Liver (tissue), 9 donors: ENCODE results near the gene IL36B. TPM values are rescaled to one million over a fixed set of nuclear protein-coding genes. Genes with fewer than 3 reads are reported as not detected.

Source experiments
- DNase-seq: peaks from one replicate; pipeline ENCODE4 v3.0.0-alpha.2; 2017; ENCODE audit warnings: low spot score
- H3K27ac ChIP-seq, 2 donors: one replicate each; pipeline ENCODE4 v1.7.0; 2013; ENCODE audit warnings: inconsistent platforms in 2 of 2, low read length in 2 of 2, control low read depth in 1 of 2, low read depth in 1 of 2, mild to moderate bottlenecking in 1 of 2
- H3K27me3 ChIP-seq, 4 donors: one replicate each; pipeline versions ENCODE4 v1.6.1 to v1.7.0; 2013; ENCODE audit warnings: low read length in 3 of 4, inconsistent platforms in 1 of 4, mild to moderate bottlenecking in 1 of 4, moderate library complexity in 1 of 4; ENCODE audit not compliant: control insufficient read depth in 4 of 4, insufficient read depth in 4 of 4
- H3K36me3 ChIP-seq, 4 donors: one replicate each; pipeline versions ENCODE4 v1.6.1 to v1.7.0; 2013; ENCODE audit warnings: low read length in 3 of 4, mild to moderate bottlenecking in 3 of 4, low read depth in 1 of 4, moderate library complexity in 1 of 4; ENCODE audit not compliant: control insufficient read depth in 4 of 4, insufficient read depth in 3 of 4
- H3K4me1 ChIP-seq, 4 donors: one replicate each; pipeline versions ENCODE4 v1.6.1 to v1.7.0; 2013; ENCODE audit warnings: low read length in 3 of 4, mild to moderate bottlenecking in 3 of 4, moderate library complexity in 1 of 4; ENCODE audit not compliant: control insufficient read depth in 4 of 4, insufficient read depth in 4 of 4
- H3K4me3 ChIP-seq, 3 donors: one replicate each; pipeline versions ENCODE4 v1.6.1 to v1.7.0; 2013; ENCODE audit warnings: low read length in 3 of 3, control low read depth in 1 of 3, low read depth in 1 of 3, mild to moderate bottlenecking in 1 of 3
- H3K9ac ChIP-seq, 2 donors: one replicate each; pipeline ENCODE4 v1.7.0; 2013; ENCODE audit warnings: low read length in 2 of 2, mild to moderate bottlenecking in 2 of 2, moderate library complexity in 2 of 2, control low read depth in 1 of 2, low read depth in 1 of 2
- H3K9me3 ChIP-seq, 4 donors: one replicate each; pipeline versions ENCODE4 v1.6.1 to v1.7.0; 2013; ENCODE audit warnings: low read length in 3 of 4; ENCODE audit not compliant: control insufficient read depth in 4 of 4
- EGR1 ChIP-seq, 2 donors: IDR thresholded peaks; 2 replicates each; pipeline ENCODE4 v1.6.1; 2016 to 2018; ENCODE audit warnings: antibody characterized with exemption in 2 of 2, low read depth in 2 of 2
- FOXA1 ChIP-seq: IDR thresholded peaks from 2 replicates; pipeline ENCODE4 v1.6.1; 2016; ENCODE audit warnings: antibody characterized with exemption
- FOXA2 ChIP-seq: IDR thresholded peaks from 2 replicates; pipeline ENCODE4 v1.6.1; 2016; ENCODE audit warnings: antibody characterized with exemption
- GABPA ChIP-seq, 2 donors: IDR thresholded peaks in 1 of 2; conservative IDR thresholded peaks in 1 of 2; 2 replicates each; pipeline ENCODE4 v1.6.1; 2016; ENCODE audit warnings: antibody characterized with exemption in 2 of 2, mild to moderate bottlenecking in 1 of 2, moderate library complexity in 1 of 2
- HNF4A ChIP-seq, 2 donors: conservative IDR thresholded peaks; 2 replicates each; pipeline ENCODE4 v1.6.1; 2016; ENCODE audit warnings: antibody characterized with exemption in 2 of 2, mild to moderate bottlenecking in 2 of 2
- HNF4G ChIP-seq: IDR thresholded peaks from 2 replicates; pipeline ENCODE4 v1.6.1; 2016; ENCODE audit warnings: antibody characterized with exemption
- JUND ChIP-seq, 2 donors: IDR thresholded peaks; 2 replicates each; pipeline ENCODE4 v1.6.1; 2016; ENCODE audit warnings: antibody characterized with exemption in 2 of 2
- NR2F2 ChIP-seq: IDR thresholded peaks from 2 replicates; pipeline ENCODE4 v1.6.1; 2016; ENCODE audit warnings: antibody characterized with exemption
- RAD21 ChIP-seq, 2 donors: IDR thresholded peaks; 2 replicates each; pipeline ENCODE4 v1.6.1; 2016; ENCODE audit warnings: antibody characterized with exemption in 2 of 2, mild to moderate bottlenecking in 2 of 2
- RXRA ChIP-seq, 2 donors: IDR thresholded peaks; 2 replicates each; pipeline ENCODE4 v1.6.1; 2017 to 2018; ENCODE audit warnings: antibody characterized with exemption in 2 of 2, mild to moderate bottlenecking in 1 of 2
- SP1 ChIP-seq: IDR thresholded peaks from 2 replicates; pipeline ENCODE4 v1.6.1; 2018; ENCODE audit warnings: antibody characterized with exemption, mild to moderate bottlenecking
- YY1 ChIP-seq: IDR thresholded peaks from 2 replicates; pipeline ENCODE4 v1.6.1; 2016; ENCODE audit warnings: antibody characterized with exemption, mild to moderate bottlenecking
- WGBS: extraction: QIAGEN DNeasy Blood & Tissue Kit; methylation state at CpG from one replicate; pipeline ENCODE4 v1.1.7; 2013; 5-methylcytosine and 5-hydroxymethylcytosine counted together
- polyA plus RNA-seq, 2 donors: library from polyadenylated mRNA; stranded (reverse) in 1 of 2; unstranded in 1 of 2; fragments of 200-250 nt in 1 of 2; fragments of >200 nt in 1 of 2; fragmentation: Nextera tagmentation in 1 of 2; extraction: Ambion mirVana in 1 of 2; gene quantifications; one replicate each; pipeline versions ENCODE4 v1.2.1 to v1.2.3, GENCODE V29; 2013 to 2015
- total RNA-seq, 2 donors: library from RNA; depleted of rRNA; stranded (reverse); fragments of >200 nt; gene quantifications; one replicate each; pipeline ENCODE4 v1.2.3, GENCODE V29; 2014
- TF ChIP-seq, protein P1 (sequence below): IDR thresholded peaks from 2 replicates; pipeline ENCODE4 v1.6.1; 2016; ENCODE audit warnings: antibody characterized with exemption
- TF ChIP-seq, protein P2 (sequence below): IDR thresholded peaks from 2 replicates; pipeline ENCODE4 v1.6.1; 2016; ENCODE audit warnings: antibody characterized with exemption
- TF ChIP-seq, protein P3 (sequence below): IDR thresholded peaks from 2 replicates; pipeline ENCODE4 v1.6.1; 2016; ENCODE audit warnings: antibody characterized with exemption
- TF ChIP-seq, protein P4 (sequence below): IDR thresholded peaks from 2 replicates; pipeline ENCODE4 v1.6.1; 2016; ENCODE audit warnings: antibody characterized with exemption, mild to moderate bottlenecking
- donor health status: healthy.
- donor health status: healthy.
- donor health status: healthy.
- donor health status: healthy.
- donor health status: healthy.

Gene IL36B
- total and polyA plus RNA-seq, 4 donors: not detected

DNA sequence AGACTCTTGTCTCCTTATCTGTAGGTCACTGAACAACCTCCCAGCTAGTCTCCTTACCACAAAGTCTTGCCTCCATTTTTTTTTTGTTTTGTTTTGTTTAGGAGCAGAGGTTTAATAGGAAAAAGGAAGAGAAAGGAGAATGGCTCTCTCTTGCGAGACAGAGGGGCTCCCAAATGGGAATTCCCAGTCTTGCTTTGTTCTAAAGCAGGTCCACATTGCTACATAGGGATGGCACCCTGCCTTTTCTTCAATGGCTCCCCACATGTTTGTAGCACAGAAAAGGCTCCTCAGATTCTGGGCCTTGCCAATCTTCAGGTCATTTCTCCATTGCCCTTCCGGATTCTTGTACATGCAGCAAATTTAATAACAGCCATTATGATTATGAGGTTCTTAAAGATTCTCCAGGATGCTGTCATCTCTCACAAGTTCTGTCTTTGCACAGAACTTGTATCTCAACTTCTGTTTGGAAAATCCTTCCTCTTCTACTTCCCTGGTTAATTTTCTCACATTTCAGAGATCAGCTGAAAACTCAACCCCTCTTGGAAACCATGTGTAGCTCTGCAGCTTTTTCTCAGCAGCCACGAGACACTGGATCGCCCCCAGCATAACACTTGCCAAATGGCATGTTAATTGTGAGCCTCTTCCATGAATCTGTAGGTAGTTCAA, 38.7 kb upstream of the IL36B start:
- Histone ChIP-seq H3K27me3 (no peaks in the 10 kb centered on the region), H3K9me3 (peaks cover 0 to 4% (median 0%) of the 10 kb centered on the region in 4 donors), H3K36me3 (no peaks in the 10 kb centered on the region), H3K9ac (no peak overlapping the region), H3K4me1 (peaks cover 0 to 15% (median 13%) of the 10 kb centered on the region in 4 donors), H3K27ac (no peak overlapping the region), H3K4me3 (no peak overlapping the region)
- 84% methylated on average over 4 of the region's 4 CpGs for WGBS
- TF ChIP-seq FOXA2 (no peak), RAD21 (IDR thresholded peaks at IDR 0.05) (no peak), HNF4G (no peak), YY1 (no peak), RXRA (IDR thresholded peaks at IDR 0.05) (no peak), EGR1 (IDR thresholded peaks at IDR 0.05; ENCODE audit: low read depth in 2 of 2) (no peak), JUND (IDR thresholded peaks at IDR 0.05) (no peak), FOXA1 (no peak), GABPA (IDR thresholded peaks at IDR 0.05 in 1 of 2, conservative IDR thresholded peaks at IDR 0.05 in 1 of 2) (no peak)
- TF ChIP-seq, protein P1, sequence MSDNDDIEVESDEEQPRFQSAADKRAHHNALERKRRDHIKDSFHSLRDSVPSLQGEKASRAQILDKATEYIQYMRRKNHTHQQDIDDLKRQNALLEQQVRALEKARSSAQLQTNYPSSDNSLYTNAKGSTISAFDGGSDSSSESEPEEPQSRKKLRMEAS: no peak
- TF ChIP-seq, protein P2, sequence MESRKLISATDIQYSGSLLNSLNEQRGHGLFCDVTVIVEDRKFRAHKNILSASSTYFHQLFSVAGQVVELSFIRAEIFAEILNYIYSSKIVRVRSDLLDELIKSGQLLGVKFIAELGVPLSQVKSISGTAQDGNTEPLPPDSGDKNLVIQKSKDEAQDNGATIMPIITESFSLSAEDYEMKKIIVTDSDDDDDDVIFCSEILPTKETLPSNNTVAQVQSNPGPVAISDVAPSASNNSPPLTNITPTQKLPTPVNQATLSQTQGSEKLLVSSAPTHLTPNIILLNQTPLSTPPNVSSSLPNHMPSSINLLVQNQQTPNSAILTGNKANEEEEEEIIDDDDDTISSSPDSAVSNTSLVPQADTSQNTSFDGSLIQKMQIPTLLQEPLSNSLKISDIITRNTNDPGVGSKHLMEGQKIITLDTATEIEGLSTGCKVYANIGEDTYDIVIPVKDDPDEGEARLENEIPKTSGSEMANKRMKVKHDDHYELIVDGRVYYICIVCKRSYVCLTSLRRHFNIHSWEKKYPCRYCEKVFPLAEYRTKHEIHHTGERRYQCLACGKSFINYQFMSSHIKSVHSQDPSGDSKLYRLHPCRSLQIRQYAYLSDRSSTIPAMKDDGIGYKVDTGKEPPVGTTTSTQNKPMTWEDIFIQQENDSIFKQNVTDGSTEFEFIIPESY: no peak
- TF ChIP-seq, protein P3, sequence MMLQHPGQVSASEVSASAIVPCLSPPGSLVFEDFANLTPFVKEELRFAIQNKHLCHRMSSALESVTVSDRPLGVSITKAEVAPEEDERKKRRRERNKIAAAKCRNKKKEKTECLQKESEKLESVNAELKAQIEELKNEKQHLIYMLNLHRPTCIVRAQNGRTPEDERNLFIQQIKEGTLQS: no peak
- no peak for DNase-seq

DNA sequence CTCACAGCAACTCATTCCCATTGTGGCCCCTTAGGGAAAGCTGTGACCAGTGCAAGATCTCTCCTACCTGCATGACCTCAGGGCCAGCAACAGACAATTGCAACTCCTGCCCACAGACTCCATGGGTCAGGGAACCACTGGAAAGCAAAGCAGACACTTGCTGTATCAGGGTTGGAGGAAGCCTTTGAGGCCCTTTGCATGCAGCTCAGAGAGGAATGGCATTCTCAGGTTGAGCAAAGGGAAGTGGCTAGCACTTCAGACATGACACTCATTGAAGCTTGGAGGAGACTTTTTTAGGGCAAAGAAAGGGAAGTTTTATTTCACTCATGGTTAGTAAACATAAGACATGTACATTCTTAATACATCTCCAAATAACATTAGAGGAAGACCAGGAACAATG, 37.2 kb upstream of the IL36B start:
- no peak overlapping the region for H3K4me3 ChIP-seq
- peaks cover 0 to 4% (median 0%) of the 10 kb centered on the region in 4 donors for H3K9me3 ChIP-seq
- no peak overlapping the region for H3K9ac ChIP-seq
- TF ChIP-seq FOXA1 (no peak), JUND (IDR thresholded peaks at IDR 0.05) (no peak), GABPA (IDR thresholded peaks at IDR 0.05 in 1 of 2, conservative IDR thresholded peaks at IDR 0.05 in 1 of 2) (no peak)
- peaks cover 0 to 15% (median 13%) of the 10 kb centered on the region in 4 donors for H3K4me1 ChIP-seq
- H3K27ac ChIP-seq: no peak overlapping the region
- no peak for DNase-seq
- H3K27me3 ChIP-seq: no peaks in the 10 kb centered on the region
- H3K36me3 ChIP-seq: no peaks in the 10 kb centered on the region

DNA sequence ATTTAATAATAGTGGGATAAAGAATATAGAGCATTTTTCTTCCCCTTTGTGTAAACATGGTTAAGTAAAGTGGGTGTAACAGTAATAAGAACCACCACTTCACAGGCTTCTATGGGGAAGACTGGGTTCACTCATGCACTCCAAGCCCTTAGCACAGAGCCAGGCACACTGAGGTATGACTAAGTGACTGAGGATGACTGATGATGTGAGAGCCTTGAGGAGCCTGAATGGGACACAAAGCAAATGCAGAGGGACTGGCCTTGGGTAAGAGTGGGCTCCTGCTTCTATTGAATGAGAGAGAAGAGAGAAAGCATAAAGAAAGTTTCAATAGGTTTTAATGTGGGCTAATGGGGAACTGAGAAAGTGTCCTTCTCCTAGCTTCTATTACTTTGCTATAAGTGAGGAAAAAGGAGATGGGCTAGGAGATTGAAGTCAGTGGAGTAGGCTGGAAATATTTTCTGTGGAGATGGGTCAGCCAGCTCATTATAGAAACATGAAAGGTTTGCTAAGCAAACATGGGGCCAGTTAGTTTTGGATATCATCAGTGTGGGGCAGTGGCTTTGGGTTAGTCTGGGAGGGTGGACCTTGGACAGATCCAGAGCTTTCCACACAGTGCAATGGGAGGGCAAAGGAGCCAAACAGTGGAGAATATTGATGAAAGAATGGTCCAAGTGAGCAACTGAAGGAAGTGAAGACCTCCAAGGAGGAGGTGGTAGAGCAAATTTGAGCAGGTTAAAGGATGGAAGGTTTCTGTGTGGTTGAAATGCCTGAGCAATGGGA, 35.7 kb upstream of the IL36B start:
- no peak overlapping the region for H3K9ac ChIP-seq
- DNase-seq: no peak
- no peaks in the 10 kb centered on the region for H3K27me3 ChIP-seq
- peaks cover 0 to 4% (median 0%) of the 10 kb centered on the region in 4 donors for H3K9me3 ChIP-seq
- H3K27ac ChIP-seq: peak overlapping the region; percentile 75 to 77
- no peak overlapping the region for H3K4me3 ChIP-seq
- H3K4me1 ChIP-seq: peaks cover 0 to 15% (median 13%) of the 10 kb centered on the region in 4 donors
- H3K36me3 ChIP-seq: no peaks in the 10 kb centered on the region
- TF ChIP-seq JUND (IDR thresholded peaks at IDR 0.05) (peak; percentile 31 to 55), GABPA (IDR thresholded peaks at IDR 0.05 in 1 of 2, conservative IDR thresholded peaks at IDR 0.05 in 1 of 2) (peak in 1 of 2 donors; percentile 13), EGR1 (IDR thresholded peaks at IDR 0.05; ENCODE audit: low read depth in 2 of 2) (no peak), NR2F2 (peak; percentile 19), HNF4A (conservative IDR thresholded peaks at IDR 0.05) (peak; percentile 97 to 98), RXRA (IDR thresholded peaks at IDR 0.05) (peak; percentile 92 to 94), YY1 (peak; percentile 92), RAD21 (IDR thresholded peaks at IDR 0.05) (peak; percentile 55 to 74), SP1 (peak; percentile 94), FOXA1 (peak; percentile 61)
- TF ChIP-seq, protein P3: peak; percentile 47
- TF ChIP-seq, protein P4, sequence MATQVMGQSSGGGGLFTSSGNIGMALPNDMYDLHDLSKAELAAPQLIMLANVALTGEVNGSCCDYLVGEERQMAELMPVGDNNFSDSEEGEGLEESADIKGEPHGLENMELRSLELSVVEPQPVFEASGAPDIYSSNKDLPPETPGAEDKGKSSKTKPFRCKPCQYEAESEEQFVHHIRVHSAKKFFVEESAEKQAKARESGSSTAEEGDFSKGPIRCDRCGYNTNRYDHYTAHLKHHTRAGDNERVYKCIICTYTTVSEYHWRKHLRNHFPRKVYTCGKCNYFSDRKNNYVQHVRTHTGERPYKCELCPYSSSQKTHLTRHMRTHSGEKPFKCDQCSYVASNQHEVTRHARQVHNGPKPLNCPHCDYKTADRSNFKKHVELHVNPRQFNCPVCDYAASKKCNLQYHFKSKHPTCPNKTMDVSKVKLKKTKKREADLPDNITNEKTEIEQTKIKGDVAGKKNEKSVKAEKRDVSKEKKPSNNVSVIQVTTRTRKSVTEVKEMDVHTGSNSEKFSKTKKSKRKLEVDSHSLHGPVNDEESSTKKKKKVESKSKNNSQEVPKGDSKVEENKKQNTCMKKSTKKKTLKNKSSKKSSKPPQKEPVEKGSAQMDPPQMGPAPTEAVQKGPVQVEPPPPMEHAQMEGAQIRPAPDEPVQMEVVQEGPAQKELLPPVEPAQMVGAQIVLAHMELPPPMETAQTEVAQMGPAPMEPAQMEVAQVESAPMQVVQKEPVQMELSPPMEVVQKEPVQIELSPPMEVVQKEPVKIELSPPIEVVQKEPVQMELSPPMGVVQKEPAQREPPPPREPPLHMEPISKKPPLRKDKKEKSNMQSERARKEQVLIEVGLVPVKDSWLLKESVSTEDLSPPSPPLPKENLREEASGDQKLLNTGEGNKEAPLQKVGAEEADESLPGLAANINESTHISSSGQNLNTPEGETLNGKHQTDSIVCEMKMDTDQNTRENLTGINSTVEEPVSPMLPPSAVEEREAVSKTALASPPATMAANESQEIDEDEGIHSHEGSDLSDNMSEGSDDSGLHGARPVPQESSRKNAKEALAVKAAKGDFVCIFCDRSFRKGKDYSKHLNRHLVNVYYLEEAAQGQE: peak; percentile 82
- TF ChIP-seq, protein P2: peak; percentile 37
- TF ChIP-seq, protein P1: peak; percentile 49
